ENCODE results near the gene BBOX1.

DNA sequence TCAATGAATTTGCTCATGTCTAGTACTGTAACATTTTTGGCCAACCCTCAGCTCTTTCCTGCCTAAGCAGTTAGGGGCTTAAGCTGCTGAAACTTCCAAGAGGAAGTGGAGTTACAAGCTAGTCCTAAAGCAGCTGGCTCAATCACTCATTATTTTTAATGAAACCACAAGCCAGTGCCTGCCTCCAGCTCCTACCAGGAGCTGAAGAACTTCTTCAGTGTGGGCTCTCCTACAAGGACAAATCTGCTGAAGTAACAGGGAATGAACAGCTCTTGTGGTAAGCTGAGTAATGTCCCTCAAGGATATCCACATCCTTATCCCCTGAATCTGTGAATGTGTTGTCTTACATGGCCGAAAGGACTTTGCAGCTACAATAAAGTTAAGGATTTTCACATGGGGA lies 112.5 kb downstream of the BBOX1 start:
- TF ChIP-seq GATA2 (IDR thresholded peaks at IDR 0.05; ENCODE audit: low read depth, low read length) (no peak), GATA3 (IDR thresholded peaks at IDR 0.05; ENCODE audit: low read depth, low read length) (no peak)
